ENCODE data around the gene MOV10.
A peak's percentile ranks its signal among the peaks of the same experiment; 100 is the strongest.

Gene MOV10

DNA sequence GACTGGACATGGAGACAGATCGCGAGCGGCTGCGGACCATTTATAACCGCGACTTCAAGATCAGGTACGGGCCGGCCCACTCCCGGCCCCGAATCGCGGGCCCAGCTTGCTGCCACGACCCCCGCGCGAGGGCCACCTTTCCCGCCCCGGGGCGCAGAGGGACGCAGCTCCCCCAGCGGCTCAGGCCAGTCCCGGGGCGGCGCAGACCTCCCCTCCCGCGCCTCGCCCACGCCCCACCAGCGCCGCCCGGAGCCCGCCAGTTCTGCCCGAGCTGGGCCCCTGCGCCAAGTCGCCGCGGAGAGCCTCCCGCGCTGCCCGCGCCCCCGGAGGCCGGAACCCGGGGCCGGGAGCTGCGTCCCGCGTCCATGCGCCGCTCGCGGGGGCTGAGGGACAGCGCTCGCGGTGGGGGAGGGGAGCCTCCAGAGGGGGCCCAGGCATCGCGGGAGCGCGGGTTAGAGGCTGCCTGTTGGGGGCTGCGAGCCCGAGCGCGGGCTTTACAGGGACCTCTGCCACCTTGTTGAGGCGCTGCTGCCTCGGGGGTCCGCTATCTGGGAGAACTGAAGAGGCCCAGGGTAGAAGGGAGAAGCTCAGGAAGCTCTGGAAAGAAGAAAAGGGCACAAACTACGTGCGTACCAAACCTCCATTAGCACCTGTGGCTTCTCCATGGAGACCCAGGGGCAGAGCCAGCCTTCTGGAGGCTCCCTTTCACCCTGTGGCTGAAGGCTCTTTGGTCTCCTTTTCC, 698 bp downstream of the MOV10 start:
- DNase-seq, result peak; percentile 25 to 32

DNA sequence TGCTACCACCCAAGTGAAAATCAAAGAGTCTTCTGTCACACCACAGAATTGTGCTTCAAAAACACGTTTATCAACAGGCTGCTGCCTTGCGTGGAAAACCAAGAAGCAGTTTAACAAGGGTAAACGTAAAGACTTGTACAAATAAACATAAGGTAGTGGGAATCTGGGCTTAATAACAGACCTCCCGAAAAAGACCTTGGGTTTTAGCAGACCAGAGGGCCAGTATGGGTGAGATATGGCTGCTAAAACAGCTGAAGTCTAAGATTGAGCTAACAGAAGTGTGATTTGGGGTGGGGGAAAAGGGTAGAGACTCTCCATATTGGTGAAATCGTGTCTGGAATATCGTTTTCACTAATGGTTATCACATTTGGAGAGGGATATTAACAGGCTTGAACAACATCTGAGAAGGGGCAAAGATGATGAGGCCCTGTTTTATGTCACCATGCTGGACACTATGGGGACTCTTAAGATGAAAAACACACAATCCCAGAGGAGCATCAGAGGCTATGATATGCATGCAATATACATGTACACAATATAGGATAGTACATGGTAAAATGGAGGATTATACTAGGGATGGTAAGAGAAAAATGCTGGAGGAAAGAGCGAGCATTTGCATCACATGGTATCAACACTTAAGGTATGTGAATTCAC, 1.4 kb downstream of the MOV10 start:
- no peak for DNase-seq

DNA sequence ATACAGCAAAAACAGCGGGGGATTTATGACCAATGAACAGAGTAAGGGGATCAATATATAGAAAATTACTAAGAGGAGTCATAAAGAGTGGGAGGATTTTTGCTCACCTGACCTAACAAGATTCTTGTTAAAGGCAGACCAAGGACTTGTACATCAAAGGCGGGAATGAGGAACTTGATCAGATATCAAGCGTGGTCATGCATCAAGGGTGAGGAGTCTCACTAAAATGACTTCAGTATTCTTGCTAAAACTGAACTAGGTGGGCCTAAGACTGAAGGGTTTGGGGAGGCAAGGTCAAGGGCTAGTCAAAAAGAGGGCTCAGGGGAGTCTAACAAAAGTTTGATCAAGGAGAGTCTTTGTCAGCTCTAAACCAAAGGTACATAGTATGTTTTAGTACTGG, 2.1 kb downstream of the MOV10 start:
- DNase-seq, result no peak

DNA sequence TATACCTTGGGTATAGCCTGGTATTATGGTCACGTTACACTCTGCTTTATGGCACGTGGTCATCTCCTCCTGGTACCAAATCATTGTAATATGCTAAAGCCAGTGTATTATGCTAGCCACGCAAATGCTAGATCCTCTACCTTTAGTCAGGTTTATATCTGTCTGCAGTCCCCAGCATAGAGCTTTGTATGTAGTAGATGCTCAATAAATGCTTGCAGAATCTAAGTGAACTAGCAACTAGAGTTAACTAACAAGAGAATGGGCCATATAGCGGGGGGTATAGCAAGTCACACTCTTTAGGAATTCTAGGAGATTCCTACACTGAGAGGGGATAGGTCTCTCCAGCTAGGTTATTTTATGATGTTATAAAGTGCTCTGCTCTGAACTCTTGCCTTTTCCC, 3.0 kb downstream of the MOV10 start:
- no peak for DNase-seq

DNA sequence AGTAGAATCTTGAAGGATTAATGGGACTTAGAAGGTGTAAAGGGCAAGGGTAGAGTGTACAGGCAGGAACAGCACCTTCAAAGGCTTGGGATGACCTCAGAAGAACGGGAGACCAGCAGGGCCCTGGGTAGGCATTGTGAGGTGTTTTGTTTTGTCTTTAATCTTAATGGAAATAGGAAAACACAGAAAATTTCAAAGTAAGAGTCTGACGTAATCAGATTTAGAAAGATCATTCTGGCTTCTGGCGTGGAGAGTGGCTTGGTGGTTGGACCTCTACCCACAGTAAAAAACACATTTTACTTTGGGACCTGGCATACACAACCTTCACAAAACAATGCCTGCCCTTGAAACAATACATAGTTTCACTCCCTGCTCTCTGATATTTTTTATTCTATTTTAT, 4.1 kb downstream of the MOV10 start:
- no peak for DNase-seq

DNA sequence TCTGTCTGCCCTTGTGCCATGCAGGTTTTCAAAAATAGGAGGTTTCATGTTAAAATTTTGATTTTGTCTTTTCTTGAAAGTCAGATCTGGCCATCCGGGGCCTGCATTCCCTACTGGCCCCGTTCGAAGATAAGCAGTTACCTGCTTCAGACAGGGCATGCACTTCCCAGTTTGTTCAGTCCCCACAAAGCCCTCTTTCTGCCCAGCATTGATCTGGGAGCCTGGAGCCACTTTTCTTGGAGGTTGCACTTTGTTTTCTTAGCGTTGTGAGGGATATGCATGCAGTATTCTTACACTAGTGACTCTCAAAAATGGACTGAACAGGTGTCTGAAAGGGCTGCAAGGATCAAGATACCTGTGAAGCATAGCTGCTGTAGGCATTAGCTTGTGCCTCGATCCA, 11.5 kb downstream of the MOV10 start:
- DNase-seq, result no peak

DNA sequence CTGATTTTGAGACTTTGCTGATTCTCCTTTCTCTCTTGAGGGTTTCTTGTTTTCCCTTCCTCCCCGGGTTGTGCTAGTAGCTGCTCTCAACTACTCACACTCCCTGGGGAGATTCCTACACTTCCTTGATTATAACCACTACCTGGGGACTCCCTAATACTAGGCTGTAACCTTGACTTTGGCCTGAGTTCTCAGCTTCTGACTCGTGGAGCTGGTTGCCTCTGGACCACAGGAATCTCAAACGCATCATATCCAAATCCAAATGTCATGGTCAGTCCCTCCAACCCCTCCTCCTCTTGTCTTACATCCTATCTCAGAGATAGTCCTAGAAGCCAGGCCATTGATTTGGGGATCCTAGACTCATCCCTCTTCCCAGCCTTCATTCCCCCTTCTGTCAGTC, 12.0 kb downstream of the MOV10 start:
- no peak for DNase-seq

DNA sequence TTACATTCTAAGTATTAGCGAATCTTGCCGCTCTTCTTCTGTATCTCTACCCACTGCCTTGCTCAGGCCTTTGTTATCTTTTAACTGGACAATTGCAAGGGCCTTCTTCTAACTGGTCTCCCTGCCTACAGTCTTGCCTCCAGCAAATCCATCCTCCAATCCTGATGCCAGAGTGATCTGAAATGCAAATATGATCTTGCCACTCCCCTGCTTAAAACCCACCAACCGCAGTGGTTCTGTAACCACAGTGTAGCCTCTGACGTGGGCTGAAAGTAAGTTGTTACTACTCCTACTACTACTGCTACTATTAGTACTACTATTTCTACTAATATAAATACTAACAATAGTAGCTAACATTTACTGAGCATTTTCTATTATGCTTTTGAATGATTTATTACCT, 12.4 kb downstream of the MOV10 start:
- DNase-seq, result no peak

DNA sequence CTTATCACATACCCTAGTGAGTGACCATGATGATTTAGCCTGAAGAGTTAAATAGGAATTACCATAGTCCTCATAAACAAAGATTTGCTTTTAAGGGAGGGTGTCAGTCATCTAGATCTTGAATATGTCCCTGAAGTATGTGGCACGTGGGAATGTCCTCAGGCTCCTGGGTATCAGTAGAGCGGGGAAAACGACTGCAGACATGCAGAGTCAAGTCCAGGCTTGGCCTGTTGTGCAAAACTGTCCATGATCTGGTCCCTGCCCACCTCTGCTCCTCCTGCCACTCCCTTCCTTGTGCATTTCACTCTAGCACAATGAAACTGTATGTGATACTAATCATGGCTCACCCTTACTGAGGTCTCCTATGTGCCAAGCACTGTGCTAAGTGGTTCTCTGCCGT, 12.9 kb downstream of the MOV10 start:
- DNase-seq, result no peak

DNA sequence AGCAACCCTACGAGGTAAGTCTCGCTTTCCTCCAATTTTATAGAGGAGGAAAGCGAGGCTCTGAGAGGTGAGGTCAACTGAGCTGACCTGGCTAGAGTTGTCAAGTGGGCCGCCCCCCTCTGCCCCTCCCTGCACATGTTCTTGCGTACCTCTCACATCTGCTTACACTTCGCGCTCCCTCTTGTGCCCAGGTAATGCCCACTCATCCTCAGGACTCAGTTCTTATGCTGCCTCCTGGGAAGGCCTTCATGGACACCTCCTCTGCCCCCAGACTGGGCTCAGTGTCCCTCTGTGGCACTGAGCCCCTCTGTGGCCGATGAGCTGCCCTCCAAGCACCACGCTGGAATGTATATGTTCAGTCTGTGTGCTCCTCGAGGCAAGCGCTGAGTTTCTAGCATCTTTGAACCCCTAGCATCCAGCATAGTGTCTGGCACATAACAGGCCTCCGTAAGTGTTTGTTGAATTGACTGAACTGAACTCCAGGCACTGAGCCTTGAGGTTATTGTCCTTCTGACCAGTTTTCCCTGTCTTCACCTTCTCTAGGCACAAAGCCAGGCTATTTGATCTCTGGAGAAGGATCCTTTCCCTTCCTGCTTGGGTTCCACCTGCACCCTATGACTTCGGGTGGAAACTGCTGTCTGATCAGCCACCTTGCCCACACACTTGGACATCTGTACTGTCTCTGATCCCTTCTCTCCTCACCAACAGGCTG, 13.5 kb downstream of the MOV10 start:
- DNase-seq, result no peak

DNA sequence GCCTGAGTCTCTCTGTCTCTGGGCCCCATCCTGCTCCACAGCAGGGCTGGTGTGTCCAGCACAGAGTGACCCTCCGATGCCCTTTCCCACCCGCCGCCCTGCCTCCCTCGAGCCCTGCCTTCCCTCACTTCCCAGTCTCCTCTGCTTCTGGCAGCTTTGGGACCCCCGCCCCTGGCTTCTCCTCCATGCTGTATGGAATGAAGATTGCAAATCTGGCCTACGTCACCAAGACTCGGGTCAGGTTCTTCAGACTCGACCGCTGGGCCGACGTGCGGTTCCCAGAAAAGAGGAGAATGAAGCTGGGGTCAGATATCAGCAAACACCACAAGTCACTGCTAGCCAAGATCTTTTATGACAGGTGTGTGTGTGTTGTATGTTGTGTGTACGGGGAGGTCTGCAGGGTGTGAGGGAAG, 14.3 kb downstream of the MOV10 start:
- no peak for DNase-seq

DNA sequence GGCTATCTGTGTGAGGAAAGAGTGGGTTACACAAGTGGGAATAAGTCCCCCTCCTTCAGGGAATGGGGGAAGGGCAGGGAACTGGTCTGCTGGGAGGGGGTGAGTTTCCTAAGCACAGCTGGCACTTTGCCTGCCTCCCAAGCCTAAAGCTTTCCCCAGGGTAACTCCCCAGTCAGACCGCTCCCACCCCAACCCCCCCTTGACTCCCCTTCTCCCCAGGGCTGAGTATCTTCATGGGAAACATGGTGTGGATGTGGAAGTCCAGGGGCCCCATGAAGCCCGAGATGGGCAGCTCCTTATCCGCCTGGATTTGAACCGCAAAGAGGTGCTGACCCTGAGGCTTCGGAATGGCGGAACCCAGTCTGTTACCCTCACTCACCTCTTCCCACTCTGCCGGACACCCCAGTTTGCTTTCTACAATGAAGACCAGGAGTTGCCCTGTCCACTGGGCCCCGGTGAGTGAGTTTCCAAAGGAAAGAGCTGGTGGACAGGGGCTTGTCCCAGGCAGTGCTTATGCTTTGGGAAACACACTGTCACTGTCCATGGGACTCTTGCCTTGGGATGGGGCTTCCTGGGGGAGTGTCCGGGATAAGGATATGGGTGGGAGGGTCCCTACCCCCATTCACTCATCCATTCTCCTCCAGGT, 14.9 kb downstream of the MOV10 start:
- no peak for DNase-seq

DNA sequence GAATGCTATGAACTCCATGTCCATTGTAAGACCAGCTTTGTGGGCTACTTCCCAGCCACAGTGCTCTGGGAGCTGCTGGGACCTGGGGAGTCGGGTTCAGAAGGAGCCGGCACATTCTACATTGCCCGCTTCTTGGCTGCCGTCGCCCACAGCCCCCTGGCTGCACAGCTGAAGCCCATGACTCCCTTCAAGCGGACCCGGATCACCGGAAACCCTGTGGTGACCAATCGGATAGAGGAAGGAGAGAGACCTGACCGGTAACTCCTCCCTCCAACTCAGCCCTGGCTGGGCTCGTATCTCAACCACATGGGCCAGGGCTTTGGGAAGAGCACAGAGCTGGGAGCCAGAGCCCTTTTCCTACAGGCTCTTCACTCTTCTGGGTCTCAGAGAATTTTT, 15.4 kb downstream of the MOV10 start:
- DNase-seq, result no peak

DNA sequence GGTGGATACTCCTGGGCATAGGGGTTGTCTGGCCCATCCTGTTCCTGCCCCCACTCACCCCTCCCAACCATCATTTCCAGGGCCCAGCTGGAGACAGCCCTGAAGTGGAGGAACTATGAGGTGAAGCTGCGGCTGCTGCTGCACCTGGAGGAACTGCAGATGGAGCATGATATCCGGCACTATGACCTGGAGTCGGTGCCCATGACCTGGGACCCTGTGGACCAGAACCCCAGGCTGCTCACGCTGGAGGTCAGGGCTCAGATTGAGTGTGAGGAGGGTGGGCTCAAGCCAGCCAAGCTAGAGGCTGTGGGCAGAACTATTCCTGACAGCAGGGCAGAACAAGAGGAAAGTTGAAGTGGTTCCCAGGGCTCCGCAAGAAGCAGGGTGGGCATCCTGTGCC, 18.2 kb downstream of the MOV10 start:
- DNase-seq, result no peak

DNA sequence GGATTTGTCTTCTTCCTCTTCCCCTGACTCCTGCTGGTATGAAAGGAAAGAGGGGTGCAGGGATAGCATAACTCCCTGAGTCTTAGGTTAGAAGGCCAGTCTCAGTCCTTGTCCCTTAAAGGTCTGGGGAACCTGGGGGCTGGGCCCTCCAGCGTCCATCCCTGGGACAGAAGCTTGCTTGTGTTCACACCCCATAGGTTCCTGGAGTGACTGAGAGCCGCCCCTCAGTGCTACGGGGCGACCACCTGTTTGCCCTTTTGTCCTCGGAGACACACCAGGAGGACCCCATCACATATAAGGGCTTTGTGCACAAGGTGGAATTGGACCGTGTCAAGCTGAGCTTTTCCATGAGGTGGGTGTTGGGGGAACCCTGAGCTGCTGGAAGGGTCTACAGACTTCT, 19.4 kb downstream of the MOV10 start:
- no peak for DNase-seq

DNA sequence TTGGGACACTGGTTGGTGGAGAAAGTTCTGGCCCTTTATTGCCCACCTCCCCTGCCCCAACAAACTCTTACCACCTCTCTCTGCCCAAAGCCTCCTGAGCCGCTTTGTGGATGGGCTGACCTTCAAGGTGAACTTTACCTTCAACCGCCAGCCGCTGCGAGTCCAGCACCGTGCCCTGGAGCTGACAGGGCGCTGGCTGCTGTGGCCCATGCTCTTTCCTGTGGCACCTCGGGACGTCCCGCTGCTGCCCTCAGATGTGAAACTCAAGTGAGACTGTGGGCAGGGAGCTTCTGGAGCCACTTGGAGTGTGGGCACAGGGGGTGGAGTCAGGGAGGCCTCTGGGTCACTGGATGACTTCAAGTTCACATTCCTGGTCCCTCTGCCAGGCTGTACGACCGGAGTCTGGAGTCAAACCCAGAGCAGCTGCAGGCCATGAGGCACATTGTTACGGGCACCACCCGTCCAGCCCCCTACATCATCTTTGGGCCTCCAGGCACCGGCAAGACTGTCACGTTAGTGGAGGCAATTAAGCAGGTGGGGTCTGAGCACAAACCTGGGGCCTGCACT, 20.0 kb downstream of the MOV10 start:
- DNase-seq, result no peak

DNA sequence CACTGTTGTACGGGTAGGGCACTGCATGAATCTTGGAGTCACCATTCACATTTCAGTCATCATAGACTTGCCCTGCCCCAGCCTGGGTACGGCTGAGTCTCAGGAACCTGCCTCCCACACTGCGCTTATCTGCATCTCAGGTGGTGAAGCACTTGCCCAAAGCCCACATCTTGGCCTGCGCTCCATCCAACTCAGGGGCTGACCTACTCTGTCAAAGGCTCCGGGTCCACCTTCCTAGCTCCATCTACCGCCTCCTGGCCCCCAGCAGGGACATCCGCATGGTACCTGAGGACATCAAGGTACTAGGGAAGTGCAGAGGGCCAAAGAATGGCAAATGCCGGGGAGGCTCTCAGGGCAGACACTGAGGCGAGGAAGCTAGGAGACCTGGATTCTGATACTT, 20.8 kb downstream of the MOV10 start:
- no peak for DNase-seq

DNA sequence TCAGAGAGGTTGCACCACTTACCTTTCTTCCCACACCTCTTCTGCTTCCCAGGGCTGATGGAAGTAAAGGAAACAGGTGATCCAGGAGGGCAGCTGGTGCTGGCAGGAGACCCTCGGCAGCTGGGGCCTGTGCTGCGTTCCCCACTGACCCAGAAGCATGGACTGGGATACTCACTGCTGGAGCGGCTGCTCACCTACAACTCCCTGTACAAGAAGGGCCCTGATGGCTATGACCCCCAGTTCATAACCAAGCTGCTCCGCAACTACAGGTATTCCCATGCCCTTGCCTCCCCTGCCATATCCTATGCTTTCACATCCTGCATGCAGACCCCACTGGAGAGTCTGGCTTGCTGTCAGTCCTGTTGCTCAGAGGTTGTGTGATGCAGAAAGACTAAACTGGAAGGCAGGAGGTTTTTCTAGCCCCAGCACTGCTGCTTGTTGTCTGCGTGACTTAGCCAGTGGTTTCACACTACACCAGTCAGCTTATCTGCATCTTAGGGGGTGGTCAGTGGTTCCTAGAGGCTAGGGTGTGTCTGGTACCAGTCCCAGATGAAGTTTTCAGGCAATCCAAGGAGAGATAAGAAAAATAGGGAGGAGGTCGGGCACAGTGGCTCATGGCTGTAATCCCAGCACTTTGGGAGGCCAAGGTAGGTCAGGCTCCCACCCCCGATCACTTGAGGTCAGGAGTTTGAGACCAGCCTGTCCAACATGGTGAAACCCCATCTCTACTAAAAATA, 22.3 kb downstream of the MOV10 start:
- DNase-seq, result no peak

DNA sequence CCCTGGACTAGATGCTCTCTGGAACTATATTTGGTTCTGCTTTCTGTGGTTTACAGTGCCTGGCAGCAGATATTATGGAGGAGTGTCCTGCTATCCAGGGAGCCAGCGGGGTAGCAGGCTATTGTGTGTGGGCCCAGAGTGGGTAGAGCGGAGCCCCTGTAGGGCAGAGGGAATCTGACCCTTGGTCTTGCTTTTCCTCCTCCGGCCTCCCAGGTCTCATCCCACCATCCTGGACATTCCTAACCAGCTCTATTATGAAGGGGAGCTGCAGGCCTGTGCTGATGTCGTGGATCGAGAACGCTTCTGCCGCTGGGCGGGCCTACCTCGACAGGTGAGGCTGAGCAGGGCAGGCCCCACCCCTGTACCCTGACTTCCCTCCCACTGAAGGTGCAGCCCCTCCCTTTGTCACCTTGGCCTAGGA, 23.3 kb downstream of the MOV10 start:
- no peak for DNase-seq

DNA sequence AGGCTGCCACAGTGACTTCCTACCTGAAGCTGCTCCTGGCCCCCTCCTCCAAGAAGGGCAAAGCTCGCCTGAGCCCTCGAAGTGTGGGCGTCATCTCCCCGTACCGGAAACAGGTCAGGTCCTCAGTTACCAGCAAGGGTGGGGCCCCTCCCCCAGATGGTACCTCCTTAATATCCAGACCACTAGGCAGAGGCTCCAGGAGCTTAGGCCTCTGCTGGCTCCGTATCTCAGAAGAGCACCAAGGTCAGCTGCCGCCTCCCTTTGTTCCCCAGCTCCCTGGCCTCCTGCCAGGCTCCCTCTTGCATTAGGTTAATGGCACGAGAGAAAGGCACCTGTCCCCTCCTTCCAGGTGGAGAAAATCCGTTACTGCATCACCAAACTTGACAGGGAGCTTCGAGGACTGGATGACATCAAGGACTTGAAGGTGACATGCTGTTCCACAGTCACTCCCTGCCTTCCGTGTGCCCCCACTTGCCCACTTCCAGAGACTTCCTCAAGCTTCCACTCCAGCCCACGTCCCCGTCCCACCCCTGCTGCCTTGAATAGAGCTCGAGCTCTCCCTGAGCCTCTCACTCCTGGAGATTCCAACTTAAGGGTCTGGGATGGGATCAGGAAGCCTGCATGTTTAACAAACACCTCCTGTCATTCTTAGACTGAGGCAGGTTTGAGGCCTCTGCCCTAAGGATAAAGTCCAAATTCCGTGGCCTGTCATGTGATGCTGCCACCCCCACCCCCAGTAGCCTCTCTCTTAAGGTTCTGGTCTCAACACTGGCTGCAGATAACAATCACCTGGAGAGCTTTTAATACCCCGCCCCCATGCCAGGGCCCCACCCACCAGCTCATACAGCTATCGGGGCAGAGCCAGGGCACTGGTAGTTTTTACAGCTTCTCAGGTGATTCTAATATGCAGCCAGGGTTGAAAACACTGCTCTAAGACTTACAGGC, 24.2 kb downstream of the MOV10 start:
- DNase-seq, result no peak

DNA sequence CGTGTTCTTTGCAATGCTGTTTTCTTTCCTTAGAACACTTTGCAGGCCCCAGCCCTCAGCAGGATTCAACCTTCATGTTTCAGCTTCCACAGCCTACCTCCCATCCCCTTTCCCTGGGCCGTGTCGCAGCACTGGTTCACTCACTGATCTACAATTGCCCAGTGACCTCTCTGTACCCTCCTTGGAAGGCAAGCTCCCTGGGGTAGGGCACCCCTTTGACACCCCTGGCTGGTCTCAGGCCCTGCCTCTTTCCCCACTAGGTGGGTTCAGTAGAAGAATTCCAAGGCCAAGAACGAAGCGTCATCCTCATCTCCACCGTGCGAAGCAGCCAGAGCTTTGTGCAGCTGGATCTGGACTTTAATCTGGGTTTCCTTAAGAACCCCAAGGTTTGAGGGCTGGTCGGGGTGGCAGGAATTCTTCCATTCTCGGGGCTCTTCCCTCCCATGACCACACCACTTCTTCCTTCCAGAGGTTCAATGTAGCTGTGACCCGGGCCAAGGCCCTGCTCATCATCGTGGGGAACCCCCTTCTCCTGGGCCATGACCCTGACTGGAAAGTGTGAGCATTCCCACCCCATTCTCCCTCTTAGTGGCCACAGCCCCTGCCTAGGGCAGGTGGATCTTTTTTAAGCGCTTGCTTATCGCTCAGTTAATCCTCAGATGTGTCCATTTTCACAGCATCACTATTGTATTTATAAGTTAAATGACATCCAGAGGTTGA, 25.1 kb downstream of the MOV10 start:
- no peak for DNase-seq
